Right lobe of liver (tissue), 6 donors: ENCODE results near the gene ANKS1B. TPM values are rescaled to one million over a fixed set of nuclear protein-coding genes. Genes with fewer than 3 reads are reported as not detected.

Experiments
- ATAC-seq, 4 donors: fragments of 200-7000 bp; cut with Tn5 transposase; one replicate each; pipeline ENCODE4 v1.9.1; 2020; ENCODE audit warnings: mild to moderate bottlenecking in 4 of 4, moderate library complexity in 4 of 4
- DNase-seq, 3 donors: peaks; one replicate each; pipeline ENCODE4 v3.0.0-alpha.2; 2020
- H3K27ac ChIP-seq, 3 donors: fragments of 200-600 bp; one replicate each; pipeline ENCODE4 v1.8.0; 2022
- H3K27me3 ChIP-seq, 2 donors: fragments of 200-600 bp; one replicate each; pipeline ENCODE4 v1.8.0; 2022
- H3K36me3 ChIP-seq, 4 donors: fragments of 200-600 bp; sonication (generic) in 1 of 4; one replicate each; pipeline versions ENCODE4 v1.5.1 to v1.8.0; 2017 to 2022; ENCODE audit warnings: control low read depth in 1 of 4
- H3K4me1 ChIP-seq, 4 donors: fragments of 200-600 bp; sonication (generic) in 1 of 4; one replicate each; pipeline versions ENCODE4 v1.5.1 to v1.8.0; 2017 to 2022; ENCODE audit warnings: control low read depth in 1 of 4
- H3K4me3 ChIP-seq, 3 donors: fragments of 200-600 bp; one replicate each; pipeline ENCODE4 v1.8.0; 2022
- H3K9me3 ChIP-seq, 4 donors: fragments of 200-600 bp; sonication (generic) in 1 of 4; one replicate each; pipeline versions ENCODE4 v1.5.1 to v1.8.0; 2017 to 2022; ENCODE audit warnings: control low read depth in 1 of 4
- CTCF ChIP-seq, 4 donors: fragments of 200-600 bp in 3 of 4; fragments of 450-650 bp in 1 of 4; IDR thresholded peaks; one replicate each; pipeline versions ENCODE4 v1.5.1 to v1.8.0; 2016 to 2022; ENCODE audit warnings: antibody characterized with exemption in 4 of 4, mild to moderate bottlenecking in 2 of 4
- POLR2A ChIP-seq: fragments of 450-650 bp; IDR thresholded peaks from one replicate; pipeline ENCODE4 v1.6.1; 2017; ENCODE audit warnings: antibody characterized with exemption, mild to moderate bottlenecking
- WGBS: methylation state at CpG from one replicate; pipeline ENCODE4 v1.1.6; 2018; ENCODE audit warnings: low coverage, low lambda C conversion rate; ENCODE audit not compliant: insufficient coverage; ENCODE audit errors: missing lambda C conversion rate; 5-methylcytosine and 5-hydroxymethylcytosine counted together
- intact Hi-C, 2 donors: fragments of 100-400 bp; cut with DNase I; formaldehyde crosslinking; loops; one replicate each; pipeline versions ENCODE4 v1.11.2 to v1.14.1; 2022
- total RNA-seq, 6 experiments: library from RNA; depleted of rRNA in 2 of 6; stranded (reverse); fragments of >200 nt in 2 of 6; fragmentation: NEBNext Ultra II Directional in 3 of 6; extraction: Animal tissue kit (Norgen Biotek cat#: 25700) in 3 of 6; gene quantifications; one replicate each; pipeline versions ENCODE4 v1.1.0 to v1.2.4, GENCODE V29; 2016 to 2023
- donor health status: DM: no; HTN: yes; CAD: no.
- donor health status: DM: no; HTN: no; CAD: no.
- donor health status: DM: no; HTN: no; CAD: no.
- donor health status: DM: no; HTN: yes; CAD: no.
- donor health status: DM: no; HTN: yes; CAD: no.

Gene ANKS1B
- total RNA-seq, 6 experiments from 2014 or later = 0.17 to 1.9 (median 0.44) TPM; not detected in 1

GRCh38 chr12:98816720-98817119, 1168.0 kb downstream of the ANKS1B start:
- Histone ChIP-seq H3K36me3 (no peaks in the 10 kb centered on the region), H3K27ac (no peak overlapping the region), H3K4me3 (no peak overlapping the region), H3K9me3 (no peaks in the 10 kb centered on the region), H3K27me3 (no peaks in the 10 kb centered on the region), H3K4me1 (no peaks in the 10 kb centered on the region)
- DNase-seq (no peak), ATAC-seq (no peak)
- intact Hi-C loops = no loop called here
- TF ChIP-seq CTCF (IDR thresholded peaks at IDR 0.05) (no peak), POLR2A (no peak)
- 44% methylated on average over 4 of the region's 4 CpGs for WGBS

DNA sequence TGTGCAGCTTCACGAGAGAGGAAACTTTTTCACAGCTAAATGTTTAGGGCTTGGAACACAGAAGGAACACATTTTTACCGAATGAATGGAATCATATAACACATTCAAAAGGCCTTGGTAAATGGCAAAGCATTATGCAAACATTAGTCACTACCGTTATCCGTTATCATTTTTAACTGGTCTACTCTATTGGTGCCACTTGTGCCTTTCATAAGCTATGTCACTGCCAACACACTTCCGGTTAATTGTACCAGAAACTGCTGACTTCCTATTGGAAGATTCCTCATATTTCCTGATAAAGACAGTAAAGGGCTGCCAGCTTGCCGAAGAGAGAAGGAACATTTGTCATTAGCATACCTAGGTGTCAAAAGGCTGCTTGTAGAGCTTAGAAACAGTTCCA, 1170.5 kb downstream of the ANKS1B start:
- 49% methylated on average over 6 of the region's 6 CpGs for WGBS
- ATAC-seq (no peak), DNase-seq (no peak)

DNA sequence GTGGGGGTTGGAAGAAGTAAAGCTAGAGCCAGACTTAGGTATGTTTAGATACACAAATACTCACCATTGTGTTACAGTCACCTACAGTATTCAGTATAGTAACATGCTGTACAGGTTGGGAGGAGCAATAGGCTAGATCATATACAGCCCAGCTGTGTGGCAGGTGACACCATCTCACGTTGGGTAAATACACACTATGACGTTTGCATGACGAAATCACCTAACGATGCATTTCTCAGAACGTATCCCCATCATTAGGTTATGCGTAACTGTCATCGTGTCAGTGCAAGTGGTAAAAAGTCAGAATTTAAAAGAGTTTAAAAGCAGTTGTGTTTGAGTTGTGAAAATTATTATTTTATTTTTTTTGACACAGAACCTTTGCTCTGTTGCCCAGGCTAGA, 1172.5 kb downstream of the ANKS1B start:
- H3K4me3 ChIP-seq = no peak overlapping the region
- TF ChIP-seq POLR2A (no peak), CTCF (IDR thresholded peaks at IDR 0.05) (no peak)
- no peaks in the 10 kb centered on the region for H3K9me3 ChIP-seq
- intact Hi-C loops = no loop called here
- no peak overlapping the region for H3K27ac ChIP-seq
- DNase-seq (no peak), ATAC-seq (no peak)
- no peaks in the 10 kb centered on the region for H3K36me3 ChIP-seq
- no peaks in the 10 kb centered on the region for H3K4me1 ChIP-seq
- WGBS = 60% methylated on average over 7 of the region's 7 CpGs
- peaks cover 0 to 7% of the 10 kb centered on the region in 2 donors for H3K27me3 ChIP-seq

More for the DNA sequence above, 1170.5 kb downstream of the ANKS1B start:
- Histone ChIP-seq H3K9me3 (no peaks in the 10 kb centered on the region), H3K27me3 (no peaks in the 10 kb centered on the region), H3K27ac (no peak overlapping the region), H3K4me1 (no peaks in the 10 kb centered on the region), H3K4me3 (no peak overlapping the region), H3K36me3 (no peaks in the 10 kb centered on the region)
- no peak for TF ChIP-seq CTCF (IDR thresholded peaks at IDR 0.05)
- TF ChIP-seq POLR2A = no peak
- intact Hi-C loops = no loop called here

GRCh38 chr12:98808243-98808875, 1176.4 kb downstream of the ANKS1B start:
- H3K4me1 ChIP-seq = no peaks in the 10 kb centered on the region
- 12% methylated on average over 6 of the region's 6 CpGs for WGBS
- no peak overlapping the region for H3K4me3 ChIP-seq
- ATAC-seq (peak; percentile 22 to 66 (median 42)), DNase-seq (no peak)
- H3K36me3 ChIP-seq = no peaks in the 10 kb centered on the region
- intact Hi-C loops = no loop called here
- peaks cover 0 to 7% of the 10 kb centered on the region in 2 donors for H3K27me3 ChIP-seq
- no peak overlapping the region for H3K27ac ChIP-seq
- TF ChIP-seq CTCF (IDR thresholded peaks at IDR 0.05) = no peak
- TF ChIP-seq POLR2A = no peak
- H3K9me3 ChIP-seq = no peaks in the 10 kb centered on the region
